HEK293 (cell line): ENCODE results near the gene ARID3B.

ENCODE experiments used
- CTCF ChIA-PET: fragments of 350-600 bp; formaldehyde crosslinking; extraction: SDS; loops from one replicate; lab custom pipeline; 2021; ENCODE audit warnings: antibody characterized with exemption; lab: Yijun Ruan, JAX
- POLR2A ChIA-PET: fragments of 300-600 bp; formaldehyde crosslinking; extraction: SDS; loops from one replicate; lab custom pipeline; 2020; ENCODE audit warnings: antibody characterized with exemption, inconsistent platforms; lab: Yijun Ruan, JAX
- H3K27ac ChIP-seq: fragments of 200-500 bp; sonication (Bioruptor generic); 2 replicates; pipeline ENCODE4 v1.5.1; 2014; ENCODE audit warnings: low read depth, low read length, control low read depth, inconsistent platforms; ENCODE audit errors: extremely low read depth
- H3K36me3 ChIP-seq, 2 experiments: fragments of 200-500 bp in 1 of 2; sonication (Bioruptor generic) in 1 of 2; 1 replicate in 1 of 2; 2 replicates in 1 of 2; pipeline ENCODE4 v1.5.1; 2014 to 2017; ENCODE audit warnings: inconsistent platforms in 2 of 2, low read length in 2 of 2; ENCODE audit not compliant: control insufficient read depth in 2 of 2, insufficient read depth in 1 of 2
- H3K4me1 ChIP-seq: fragments of 200-500 bp; sonication (Bioruptor generic); 2 replicates; pipeline ENCODE4 v1.5.1; 2014; ENCODE audit warnings: mild to moderate bottlenecking, low read length, inconsistent platforms; ENCODE audit not compliant: control insufficient read depth, insufficient read depth
- H3K4me3 ChIP-seq: 2 replicates; pipeline ENCODE4 v1.5.1; 2011; ENCODE audit warnings: low read depth, mild to moderate bottlenecking, control low read depth, low read length, moderate library complexity
- H3K9me3 ChIP-seq: fragments of 200-500 bp; sonication (Bioruptor generic); 2 replicates; pipeline ENCODE4 v1.5.1; 2014; ENCODE audit warnings: low read depth, low read length, inconsistent platforms; ENCODE audit not compliant: control insufficient read depth, insufficient read depth
- KLF7 ChIP-seq: fragments of 450-650 bp; formaldehyde crosslinking; IDR thresholded peaks from 2 replicates; pipeline ENCODE4 v1.5.1; 2016; ENCODE audit warnings: missing biosample characterization, missing genetic modification characterization, borderline replicate concordance
- MZF1 ChIP-seq: fragments of 450-650 bp; formaldehyde crosslinking; IDR thresholded peaks from 2 replicates; pipeline ENCODE4 v1.5.1; 2017; ENCODE audit warnings: missing biosample characterization, missing genetic modification characterization, borderline replicate concordance
- PRDM1 ChIP-seq: fragments of 450-650 bp; formaldehyde crosslinking; IDR thresholded peaks from 2 replicates; pipeline ENCODE4; 2016; ENCODE audit warnings: missing biosample characterization, missing genetic modification characterization
- ZFP37 ChIP-seq: fragments of 450-650 bp; formaldehyde crosslinking; IDR thresholded peaks from 2 replicates; pipeline ENCODE4 v1.5.1; 2016; ENCODE audit warnings: missing biosample characterization, missing genetic modification characterization
- ZNF138 ChIP-seq: fragments of 450-650 bp; formaldehyde crosslinking; IDR thresholded peaks from 2 replicates; pipeline ENCODE4 v1.5.1; 2016; ENCODE audit warnings: missing biosample characterization, missing genetic modification characterization, borderline replicate concordance
- ZNF174 ChIP-seq: fragments of 450-650 bp; formaldehyde crosslinking; IDR thresholded peaks from 2 replicates; pipeline ENCODE4 v1.5.0; 2017; ENCODE audit warnings: missing biosample characterization, mild to moderate bottlenecking, missing genetic modification characterization
- ZNF211 ChIP-seq: fragments of 450-650 bp; formaldehyde crosslinking; IDR thresholded peaks from 2 replicates; pipeline ENCODE4 v1.5.1; 2016; ENCODE audit warnings: low read depth, missing biosample characterization, missing genetic modification characterization
- ZNF214 ChIP-seq: fragments of 450-650 bp; formaldehyde crosslinking; IDR thresholded peaks from 2 replicates; pipeline ENCODE4 v1.5.1; 2017; ENCODE audit warnings: missing biosample characterization, mild to moderate bottlenecking, missing genetic modification characterization, borderline replicate concordance
- ZNF274 ChIP-seq, 2 experiments: fragments of 200-500 bp in 1 of 2; fragments of 450-650 bp in 1 of 2; sonication (Bioruptor generic) in 1 of 2; formaldehyde crosslinking in 1 of 2; IDR thresholded peaks; 2 replicates each; pipeline versions ENCODE4 v1.5.1 to v1.6.1; 2014 to 2016; ENCODE audit warnings: borderline replicate concordance in 1 of 2, inconsistent platforms in 1 of 2, low read length in 1 of 2, missing biosample characterization in 1 of 2, missing genetic modification characterization in 1 of 2
- ZNF404 ChIP-seq: fragments of 450-650 bp; formaldehyde crosslinking; IDR thresholded peaks from 2 replicates; pipeline ENCODE4 v1.5.1; 2017; ENCODE audit warnings: missing biosample characterization, missing genetic modification characterization
- ZNF433 ChIP-seq: fragments of 450-650 bp; formaldehyde crosslinking; IDR thresholded peaks from 2 replicates; pipeline ENCODE4 v1.5.1; 2016; ENCODE audit warnings: missing biosample characterization, missing genetic modification characterization, low read depth
- ZNF623 ChIP-seq: fragments of 450-650 bp; formaldehyde crosslinking; IDR thresholded peaks from 2 replicates; pipeline ENCODE4 v1.5.1; 2016; ENCODE audit warnings: missing biosample characterization, missing genetic modification characterization
- ZNF624 ChIP-seq: fragments of 450-650 bp; formaldehyde crosslinking; IDR thresholded peaks from 2 replicates; pipeline ENCODE4 v1.5.1; 2017; ENCODE audit warnings: missing biosample characterization, missing genetic modification characterization
- ZNF701 ChIP-seq: fragments of 450-650 bp; formaldehyde crosslinking; IDR thresholded peaks from 2 replicates; pipeline ENCODE4 v1.5.1; 2016; ENCODE audit warnings: missing biosample characterization, missing genetic modification characterization
- TF ChIP-seq, protein P1 (sequence below): fragments of 450-650 bp; formaldehyde crosslinking; IDR thresholded peaks from 2 replicates; pipeline ENCODE4 v1.5.1; 2016; ENCODE audit warnings: missing biosample characterization, missing genetic modification characterization
- TF ChIP-seq, protein P2 (sequence below): fragments of 450-650 bp; formaldehyde crosslinking; IDR thresholded peaks from 2 replicates; pipeline ENCODE4 v1.5.1; 2016; ENCODE audit warnings: missing biosample characterization, missing genetic modification characterization
- TF ChIP-seq, protein P3 (sequence below): fragments of 450-650 bp; formaldehyde crosslinking; IDR thresholded peaks from 2 replicates; pipeline ENCODE4 v1.5.1; 2016; ENCODE audit warnings: missing biosample characterization, missing genetic modification characterization
- TF ChIP-seq, protein P4 (sequence below): fragments of 450-650 bp; formaldehyde crosslinking; IDR thresholded peaks from 2 replicates; pipeline ENCODE4 v1.5.1; 2017; ENCODE audit warnings: missing biosample characterization, missing genetic modification characterization
- TF ChIP-seq, protein P5 (sequence below): fragments of 450-650 bp; formaldehyde crosslinking; IDR thresholded peaks from 2 replicates; pipeline ENCODE4 v1.5.1; 2016; ENCODE audit warnings: missing biosample characterization, missing genetic modification characterization
- TF ChIP-seq, protein P6 (sequence below): fragments of 450-650 bp; formaldehyde crosslinking; IDR thresholded peaks from 2 replicates; pipeline ENCODE4 v1.5.1; 2016; ENCODE audit warnings: missing biosample characterization, missing genetic modification characterization

Gene ARID3B

DNA sequence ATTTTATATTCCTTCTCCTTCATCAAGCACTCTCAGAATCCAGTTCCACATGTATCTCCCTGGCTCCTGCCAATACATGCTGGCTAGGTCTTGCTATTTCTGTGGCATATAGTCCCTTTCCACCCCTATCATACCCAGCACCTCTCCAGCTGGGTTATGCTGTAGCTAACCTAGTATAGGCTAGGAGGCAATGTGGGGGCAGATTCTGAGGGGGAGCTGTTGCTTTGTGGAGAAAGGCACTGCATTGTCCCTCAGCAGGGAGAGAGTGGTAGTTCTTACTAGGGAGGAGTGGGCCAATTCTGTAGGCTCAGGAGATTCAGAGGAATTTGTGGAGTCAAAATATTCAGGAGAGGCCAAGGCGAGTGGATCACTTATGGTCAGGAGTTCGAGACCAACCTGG is 40.6 kb upstream of the ARID3B start:
- H3K9me3 ChIP-seq, result no peaks in the 10 kb centered on the region
- ChIA-PET CTCF (interaction anchor here (1.0 to 2.6 kb wide), 3 partner anchors 11 to 127 kb away, joined by 3 to 11 read pairs (median 4); no protein-coding TSS in a partner anchor), POLR2A (interaction anchor here (0.8 kb wide), 1 partner anchor 39 kb away, joined by 3 read pairs; the partner anchor contains the start of gene UBL7)
- peaks cover 0 to 3% of the 10 kb centered on the region in 2 experiments; a peak in 1 of 3 replicates for H3K36me3 ChIP-seq
- peaks cover 3% of the 10 kb centered on the region; the same call in 1 of the 2 replicates for H3K4me1 ChIP-seq
- H3K27ac ChIP-seq, result no peak overlapping the region
- H3K4me3 ChIP-seq, result no peak overlapping the region
- no peak for TF ChIP-seq ZNF211 (tag by site-specific recombination)
- TF ChIP-seq ZNF433, result no peak
- no peak for TF ChIP-seq ZNF624 (tag by site-specific recombination)
- TF ChIP-seq, protein P1, sequence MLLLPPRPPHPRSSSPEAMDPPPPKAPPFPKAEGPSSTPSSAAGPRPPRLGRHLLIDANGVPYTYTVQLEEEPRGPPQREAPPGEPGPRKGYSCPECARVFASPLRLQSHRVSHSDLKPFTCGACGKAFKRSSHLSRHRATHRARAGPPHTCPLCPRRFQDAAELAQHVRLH, result no peak
- TF ChIP-seq, protein P2, sequence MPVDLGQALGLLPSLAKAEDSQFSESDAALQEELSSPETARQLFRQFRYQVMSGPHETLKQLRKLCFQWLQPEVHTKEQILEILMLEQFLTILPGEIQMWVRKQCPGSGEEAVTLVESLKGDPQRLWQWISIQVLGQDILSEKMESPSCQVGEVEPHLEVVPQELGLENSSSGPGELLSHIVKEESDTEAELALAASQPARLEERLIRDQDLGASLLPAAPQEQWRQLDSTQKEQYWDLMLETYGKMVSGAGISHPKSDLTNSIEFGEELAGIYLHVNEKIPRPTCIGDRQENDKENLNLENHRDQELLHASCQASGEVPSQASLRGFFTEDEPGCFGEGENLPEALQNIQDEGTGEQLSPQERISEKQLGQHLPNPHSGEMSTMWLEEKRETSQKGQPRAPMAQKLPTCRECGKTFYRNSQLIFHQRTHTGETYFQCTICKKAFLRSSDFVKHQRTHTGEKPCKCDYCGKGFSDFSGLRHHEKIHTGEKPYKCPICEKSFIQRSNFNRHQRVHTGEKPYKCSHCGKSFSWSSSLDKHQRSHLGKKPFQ (tag by site-specific recombination), result no peak
- TF ChIP-seq ZNF623, result no peak
- no peak for TF ChIP-seq ZNF174 (tag by site-specific recombination)
- TF ChIP-seq KLF7 (tag by site-specific recombination), result no peak
- TF ChIP-seq, protein P3, sequence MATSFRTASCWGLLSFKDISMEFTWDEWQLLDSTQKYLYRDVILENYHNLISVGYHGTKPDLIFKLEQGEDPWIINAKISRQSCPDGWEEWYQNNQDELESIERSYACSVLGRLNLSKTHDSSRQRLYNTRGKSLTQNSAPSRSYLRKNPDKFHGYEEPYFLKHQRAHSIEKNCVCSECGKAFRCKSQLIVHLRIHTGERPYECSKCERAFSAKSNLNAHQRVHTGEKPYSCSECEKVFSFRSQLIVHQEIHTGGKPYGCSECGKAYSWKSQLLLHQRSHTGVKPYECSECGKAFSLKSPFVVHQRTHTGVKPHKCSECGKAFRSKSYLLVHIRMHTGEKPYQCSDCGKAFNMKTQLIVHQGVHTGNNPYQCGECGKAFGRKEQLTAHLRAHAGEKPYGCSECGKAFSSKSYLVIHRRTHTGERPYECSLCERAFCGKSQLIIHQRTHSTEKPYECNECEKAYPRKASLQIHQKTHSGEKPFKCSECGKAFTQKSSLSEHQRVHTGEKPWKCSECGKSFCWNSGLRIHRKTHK (tag by site-specific recombination), result no peak
- TF ChIP-seq ZNF274 (IDR thresholded peaks at IDR 0.05; ENCODE audit: low read length), result no peak
- TF ChIP-seq ZNF274 (tag by site-specific recombination; IDR thresholded peaks at IDR 0.05; ENCODE audit: borderline replicate concordance), result no peak
- TF ChIP-seq, protein P4, sequence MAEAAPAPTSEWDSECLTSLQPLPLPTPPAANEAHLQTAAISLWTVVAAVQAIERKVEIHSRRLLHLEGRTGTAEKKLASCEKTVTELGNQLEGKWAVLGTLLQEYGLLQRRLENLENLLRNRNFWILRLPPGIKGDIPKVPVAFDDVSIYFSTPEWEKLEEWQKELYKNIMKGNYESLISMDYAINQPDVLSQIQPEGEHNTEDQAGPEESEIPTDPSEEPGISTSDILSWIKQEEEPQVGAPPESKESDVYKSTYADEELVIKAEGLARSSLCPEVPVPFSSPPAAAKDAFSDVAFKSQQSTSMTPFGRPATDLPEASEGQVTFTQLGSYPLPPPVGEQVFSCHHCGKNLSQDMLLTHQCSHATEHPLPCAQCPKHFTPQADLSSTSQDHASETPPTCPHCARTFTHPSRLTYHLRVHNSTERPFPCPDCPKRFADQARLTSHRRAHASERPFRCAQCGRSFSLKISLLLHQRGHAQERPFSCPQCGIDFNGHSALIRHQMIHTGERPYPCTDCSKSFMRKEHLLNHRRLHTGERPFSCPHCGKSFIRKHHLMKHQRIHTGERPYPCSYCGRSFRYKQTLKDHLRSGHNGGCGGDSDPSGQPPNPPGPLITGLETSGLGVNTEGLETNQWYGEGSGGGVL (tag by site-specific recombination), result no peak
- TF ChIP-seq PRDM1 (tag by site-specific recombination), result no peak
- TF ChIP-seq, protein P5, sequence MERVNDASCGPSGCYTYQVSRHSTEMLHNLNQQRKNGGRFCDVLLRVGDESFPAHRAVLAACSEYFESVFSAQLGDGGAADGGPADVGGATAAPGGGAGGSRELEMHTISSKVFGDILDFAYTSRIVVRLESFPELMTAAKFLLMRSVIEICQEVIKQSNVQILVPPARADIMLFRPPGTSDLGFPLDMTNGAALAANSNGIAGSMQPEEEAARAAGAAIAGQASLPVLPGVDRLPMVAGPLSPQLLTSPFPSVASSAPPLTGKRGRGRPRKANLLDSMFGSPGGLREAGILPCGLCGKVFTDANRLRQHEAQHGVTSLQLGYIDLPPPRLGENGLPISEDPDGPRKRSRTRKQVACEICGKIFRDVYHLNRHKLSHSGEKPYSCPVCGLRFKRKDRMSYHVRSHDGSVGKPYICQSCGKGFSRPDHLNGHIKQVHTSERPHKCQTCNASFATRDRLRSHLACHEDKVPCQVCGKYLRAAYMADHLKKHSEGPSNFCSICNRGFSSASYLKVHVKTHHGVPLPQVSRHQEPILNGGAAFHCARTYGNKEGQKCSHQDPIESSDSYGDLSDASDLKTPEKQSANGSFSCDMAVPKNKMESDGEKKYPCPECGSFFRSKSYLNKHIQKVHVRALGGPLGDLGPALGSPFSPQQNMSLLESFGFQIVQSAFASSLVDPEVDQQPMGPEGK (tag by site-specific recombination), result no peak
- no peak for TF ChIP-seq ZNF214 (tag by site-specific recombination)
- no peak for TF ChIP-seq ZNF404 (tag by site-specific recombination)
- no peak for TF ChIP-seq ZNF701 (tag by site-specific recombination)

DNA sequence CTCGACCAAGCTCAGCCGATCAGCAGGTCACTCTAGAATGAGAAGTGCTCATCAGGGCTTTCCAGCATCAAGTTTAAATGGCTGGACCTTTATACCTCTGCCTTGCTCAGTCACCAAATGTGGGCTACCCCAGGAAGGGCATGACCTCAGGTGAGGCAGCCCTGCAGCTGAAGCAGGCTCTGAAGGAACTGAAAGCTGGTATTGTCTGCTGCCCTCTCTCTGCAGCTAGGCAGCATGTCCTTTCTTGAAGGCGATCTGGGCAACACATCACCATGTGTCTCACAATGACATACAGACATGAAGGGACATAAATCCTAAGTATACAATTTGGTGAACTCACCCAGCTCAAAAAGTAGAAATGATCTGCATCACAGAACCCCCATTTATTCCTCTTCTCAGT is 38.7 kb upstream of the ARID3B start:
- ChIA-PET CTCF (interaction anchor here (2.6 kb wide), 1 partner anchor 13 kb away, joined by 11 read pairs; no protein-coding TSS in a partner anchor), POLR2A (no interaction called here)
- peaks cover 0 to 3% of the 10 kb centered on the region in 2 experiments; a peak in 1 of 3 replicates for H3K36me3 ChIP-seq
- H3K27ac ChIP-seq, result no peak overlapping the region
- H3K4me3 ChIP-seq, result no peak overlapping the region
- no peaks in the 10 kb centered on the region for H3K9me3 ChIP-seq
- peaks cover 3% of the 10 kb centered on the region; the same call in 1 of the 2 replicates for H3K4me1 ChIP-seq
- TF ChIP-seq, protein P6, sequence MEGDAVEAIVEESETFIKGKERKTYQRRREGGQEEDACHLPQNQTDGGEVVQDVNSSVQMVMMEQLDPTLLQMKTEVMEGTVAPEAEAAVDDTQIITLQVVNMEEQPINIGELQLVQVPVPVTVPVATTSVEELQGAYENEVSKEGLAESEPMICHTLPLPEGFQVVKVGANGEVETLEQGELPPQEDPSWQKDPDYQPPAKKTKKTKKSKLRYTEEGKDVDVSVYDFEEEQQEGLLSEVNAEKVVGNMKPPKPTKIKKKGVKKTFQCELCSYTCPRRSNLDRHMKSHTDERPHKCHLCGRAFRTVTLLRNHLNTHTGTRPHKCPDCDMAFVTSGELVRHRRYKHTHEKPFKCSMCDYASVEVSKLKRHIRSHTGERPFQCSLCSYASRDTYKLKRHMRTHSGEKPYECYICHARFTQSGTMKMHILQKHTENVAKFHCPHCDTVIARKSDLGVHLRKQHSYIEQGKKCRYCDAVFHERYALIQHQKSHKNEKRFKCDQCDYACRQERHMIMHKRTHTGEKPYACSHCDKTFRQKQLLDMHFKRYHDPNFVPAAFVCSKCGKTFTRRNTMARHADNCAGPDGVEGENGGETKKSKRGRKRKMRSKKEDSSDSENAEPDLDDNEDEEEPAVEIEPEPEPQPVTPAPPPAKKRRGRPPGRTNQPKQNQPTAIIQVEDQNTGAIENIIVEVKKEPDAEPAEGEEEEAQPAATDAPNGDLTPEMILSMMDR (tag by site-specific recombination), result peak; percentile 9; the same call in 1 of the 2 replicates
- no peak for TF ChIP-seq MZF1 (tag by site-specific recombination)
- no peak for TF ChIP-seq ZFP37 (tag by site-specific recombination)
- no peak for TF ChIP-seq ZNF138 (tag by site-specific recombination)
- no peak for TF ChIP-seq ZNF624 (tag by site-specific recombination)
